WTC11 (cell line): ENCODE results near the gene TSPAN9.

Source experiments
- ATF3 ChIP-seq: sonication (generic); formaldehyde crosslinking; conservative IDR thresholded peaks from 2 replicates; pipeline ENCODE4 v1.8.1; 2022; ENCODE audit warnings: mild to moderate bottlenecking, missing genetic modification reagents
- CBFB ChIP-seq: sonication (generic); formaldehyde crosslinking; IDR thresholded peaks from 2 replicates; pipeline ENCODE4 v1.8.1; 2022; ENCODE audit warnings: mild to moderate bottlenecking, low read depth, missing genetic modification reagents
- CTCF ChIP-seq: fragments of 200-600 bp; IDR thresholded peaks from 2 replicates; pipeline ENCODE4 v1.8.0; 2022; ENCODE audit warnings: antibody characterized with exemption
- ESRRA ChIP-seq: sonication (generic); formaldehyde crosslinking; IDR thresholded peaks from 2 replicates; pipeline ENCODE4 v1.8.1; 2022; ENCODE audit warnings: mild to moderate bottlenecking, missing genetic modification reagents, borderline replicate concordance
- KAT7 ChIP-seq: sonication (generic); formaldehyde crosslinking; IDR thresholded peaks from 2 replicates; pipeline ENCODE4 v1.8.1; 2023; ENCODE audit warnings: missing genetic modification reagents, mild to moderate bottlenecking, borderline replicate concordance
- MAX ChIP-seq: sonication (generic); formaldehyde crosslinking; IDR thresholded peaks from 2 replicates; pipeline ENCODE4 v1.8.0; 2022; ENCODE audit warnings: mild to moderate bottlenecking, missing genetic modification reagents
- PRDM15 ChIP-seq: sonication (generic); formaldehyde crosslinking; IDR thresholded peaks from 2 replicates; pipeline ENCODE4 v1.8.0; 2022; ENCODE audit warnings: missing genetic modification reagents
- SOX15 ChIP-seq: fragments of 250-450 bp; sonication (Bioruptor Pico); IDR thresholded peaks from 2 replicates; pipeline ENCODE4 v1.9.0; 2021; ENCODE audit warnings: mild to moderate bottlenecking
- TEAD4 ChIP-seq: sonication (generic); formaldehyde crosslinking; IDR thresholded peaks from 2 replicates; pipeline ENCODE4 v1.8.0; 2022; ENCODE audit warnings: mild to moderate bottlenecking, missing genetic modification reagents
- USF1 ChIP-seq: sonication (generic); formaldehyde crosslinking; IDR thresholded peaks from 2 replicates; pipeline ENCODE4 v1.8.0; 2022; ENCODE audit warnings: mild to moderate bottlenecking, missing genetic modification reagents
- USF2 ChIP-seq: sonication (generic); formaldehyde crosslinking; IDR thresholded peaks from 2 replicates; pipeline ENCODE4 v1.8.1; 2023; ENCODE audit warnings: mild to moderate bottlenecking, missing genetic modification reagents, moderate library complexity
- ZNF281 ChIP-seq: sonication (generic); formaldehyde crosslinking; IDR thresholded peaks from 2 replicates; pipeline ENCODE4 v1.8.0; 2023; ENCODE audit warnings: mild to moderate bottlenecking, missing genetic modification reagents
- ZNF423 ChIP-seq: fragments of 250-450 bp; sonication (Bioruptor Pico); IDR thresholded peaks from 2 replicates; pipeline ENCODE4 v2.1.2; 2022; ENCODE audit warnings: mild to moderate bottlenecking, moderate library complexity

- TF ChIP-seq CTCF (no peak), KAT7 (CRISPR knock-in tag) (no peak), PRDM15 (CRISPR knock-in tag) (no peak), MAX (no peak), ZNF281 (CRISPR knock-in tag) (no peak), ATF3 (CRISPR knock-in tag) (no peak), USF2 (CRISPR knock-in tag) (no peak), TEAD4 (CRISPR knock-in tag) (no peak), ZNF423 (no peak), CBFB (CRISPR knock-in tag) (no peak), ESRRA (CRISPR knock-in tag) (no peak), SOX15 (CRISPR knock-in tag) (no peak), USF1 (no peak)
Measured at GRCh38 chr12:3227076-3227975, 150.1 kb downstream of the TSPAN9 start.
